ENCODE results near the gene CEP57.

GRCh38 chr11:95792200-95792599 is 1.9 kb downstream of the CEP57 start:
- TF ChIP-seq CTCF (IDR thresholded peaks at IDR 0.05) (no peak), EP300 (IDR thresholded peaks at IDR 0.05; ENCODE audit: low read depth) (no peak), POLR2A (IDR thresholded peaks at IDR 0.05) (no peak)
